Anterior cingulate cortex (tissue), 58 donors: ENCODE measurements around the gene ELP4.
A peak's percentile ranks its signal among the peaks of the same experiment; 100 is the strongest.
"Not testable (repeated sequence)": the region's sequence is repeated elsewhere in the genome, so short reads cannot be mapped to it uniquely, and the experiment has no call there.

Source experiments
- DNase-seq, 58 donors: peaks; one replicate each; lab custom pipeline; 2025; lab: John Stamatoyannopoulos, UW

The ELP4 gene

DNA sequence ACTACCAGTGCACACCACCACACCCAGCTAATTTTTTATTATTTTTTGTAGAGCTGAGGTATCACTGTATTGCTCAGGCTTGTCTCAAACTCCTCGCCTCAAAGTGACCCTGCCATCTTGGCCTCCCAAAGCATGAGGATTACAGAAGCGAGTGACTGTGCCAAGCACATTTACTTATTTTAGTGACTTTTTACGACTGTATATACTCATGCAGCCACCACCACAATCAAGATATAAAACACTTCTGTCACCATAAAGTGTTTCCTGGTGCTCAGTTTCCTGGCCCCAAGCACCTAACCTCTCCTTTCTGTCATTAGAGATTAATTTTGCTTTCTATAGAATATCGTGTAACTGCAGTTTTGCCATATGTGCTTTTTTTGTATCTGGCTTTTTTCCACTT, 25.9 kb downstream of the ELP4 start:
- DNase-seq = no peak

DNA sequence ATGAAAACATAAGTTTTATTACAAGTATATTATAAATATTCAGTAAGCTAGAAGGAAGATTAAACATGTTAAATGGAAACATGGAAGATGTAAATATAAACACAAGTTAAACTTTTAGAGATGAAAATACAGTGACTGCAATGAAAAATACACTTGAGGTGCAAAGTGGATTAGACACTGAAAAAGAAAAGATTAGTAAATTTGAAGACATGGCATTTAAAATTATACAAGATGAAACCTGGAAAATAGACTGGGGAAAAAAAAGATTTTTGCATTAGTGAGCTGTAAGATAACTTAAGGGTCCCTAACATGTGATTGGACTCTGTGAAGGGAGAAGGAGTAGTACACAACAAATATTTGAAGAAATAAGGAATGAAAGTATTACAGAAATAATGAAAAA, 33.3 kb downstream of the ELP4 start:
- DNase-seq = no peak

DNA sequence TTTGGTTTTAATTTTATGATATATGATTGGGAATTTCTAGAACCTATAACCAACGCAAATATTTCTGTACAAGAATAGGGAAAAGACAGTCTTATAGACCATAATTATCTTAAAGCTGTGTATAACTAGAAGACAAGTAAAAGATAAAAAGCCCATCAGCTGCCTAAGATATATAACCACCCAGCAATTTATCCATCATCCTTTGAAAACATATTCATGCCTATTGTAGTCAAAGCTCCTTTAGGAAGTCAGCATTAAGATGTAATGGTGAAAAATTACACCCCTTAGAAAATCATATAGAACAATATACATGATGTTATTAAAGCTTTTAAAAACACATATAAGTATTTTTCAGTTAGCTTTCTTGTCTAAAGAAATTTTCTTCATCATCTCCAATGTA, 46.4 kb downstream of the ELP4 start:
- DNase-seq = no peak

DNA sequence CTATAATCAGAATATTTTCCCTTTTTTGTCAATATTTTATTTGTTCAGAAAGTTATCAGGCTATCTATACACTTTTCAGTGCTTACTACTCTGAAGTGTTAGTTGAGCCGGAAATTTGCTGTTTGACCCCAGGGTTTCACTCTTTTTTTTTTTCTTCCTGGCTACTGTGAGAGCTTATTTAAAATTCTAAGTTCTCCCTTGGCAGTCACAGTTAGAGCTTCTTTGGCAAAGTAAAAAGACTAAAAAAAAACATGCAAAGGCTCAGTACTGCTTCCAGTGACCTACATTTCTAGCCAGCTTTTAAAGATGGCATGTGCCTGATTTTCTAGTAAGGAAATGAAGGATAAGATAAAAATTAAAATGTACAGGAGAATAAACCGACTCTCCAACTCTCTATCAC, 48.4 kb downstream of the ELP4 start:
- DNase-seq = peak in 2 of 58 donors; percentile 19 to 22

DNA sequence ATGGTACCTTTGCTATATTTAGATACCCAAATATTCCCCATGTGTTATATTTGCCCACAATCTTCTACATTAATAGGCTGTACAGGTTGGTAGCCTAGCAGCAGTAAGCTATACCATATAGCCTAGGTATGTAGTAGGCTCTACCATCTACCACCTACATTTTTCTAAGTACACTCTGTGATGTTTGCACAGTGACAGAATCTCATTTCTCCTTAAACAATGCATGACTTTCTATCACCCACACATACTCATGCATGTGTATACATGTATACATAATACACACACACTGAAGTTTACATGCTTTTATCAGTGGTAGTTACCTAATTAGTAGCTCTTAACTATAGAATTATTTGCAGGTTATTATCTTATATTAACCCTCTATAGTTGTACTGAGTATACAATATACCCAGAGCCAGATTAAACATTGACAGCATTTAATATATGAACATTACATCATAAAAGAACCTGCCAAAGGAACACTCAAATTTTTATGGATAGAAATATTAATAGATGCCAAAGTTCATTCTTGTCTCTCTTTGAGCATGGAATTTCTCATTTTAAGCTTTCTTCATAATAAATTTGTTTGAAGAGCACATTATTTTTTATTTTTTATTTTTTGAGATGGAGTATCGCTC, 51.4 kb downstream of the ELP4 start:
- no peak for DNase-seq

DNA sequence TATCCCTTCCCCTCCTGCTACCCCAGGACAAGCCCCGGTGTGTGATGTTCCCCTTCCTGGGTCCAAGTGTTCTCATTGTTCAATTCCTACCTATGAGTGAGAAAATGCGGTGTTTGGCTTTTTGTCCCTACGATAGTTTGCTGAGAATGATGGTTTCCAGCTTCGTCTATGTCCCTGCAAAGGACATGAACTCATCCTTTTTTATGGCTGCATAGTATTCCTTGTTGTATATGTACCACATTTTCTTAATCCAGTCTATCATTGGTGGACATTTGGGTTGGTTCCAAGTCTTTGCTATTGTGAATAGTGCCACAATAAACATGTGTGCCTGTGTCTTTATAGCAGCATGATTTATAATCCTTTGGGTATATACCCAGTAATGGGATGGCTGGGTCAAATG, 55.0 kb downstream of the ELP4 start:
- not testable (repeated sequence) for DNase-seq

DNA sequence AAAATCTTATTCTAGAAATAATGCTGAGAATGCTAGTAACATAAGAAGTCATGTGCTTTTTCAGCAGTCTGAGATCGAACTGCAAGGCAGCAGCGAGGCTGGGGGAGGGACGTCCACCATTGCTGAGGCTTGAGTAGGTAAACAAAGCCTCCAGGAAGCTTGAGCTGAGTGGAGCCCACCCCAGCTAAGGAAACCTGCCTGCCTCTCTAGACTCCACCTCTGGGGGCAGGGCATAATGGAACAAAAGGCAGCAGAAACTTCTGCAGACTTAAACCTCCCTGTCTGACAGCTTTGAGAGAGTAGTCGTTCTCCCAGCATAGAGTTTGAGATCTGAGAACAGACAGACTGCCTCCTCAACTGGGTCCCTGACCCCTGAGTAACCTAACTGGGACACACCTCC, 64.6 kb downstream of the ELP4 start:
- not testable (repeated sequence) for DNase-seq

DNA sequence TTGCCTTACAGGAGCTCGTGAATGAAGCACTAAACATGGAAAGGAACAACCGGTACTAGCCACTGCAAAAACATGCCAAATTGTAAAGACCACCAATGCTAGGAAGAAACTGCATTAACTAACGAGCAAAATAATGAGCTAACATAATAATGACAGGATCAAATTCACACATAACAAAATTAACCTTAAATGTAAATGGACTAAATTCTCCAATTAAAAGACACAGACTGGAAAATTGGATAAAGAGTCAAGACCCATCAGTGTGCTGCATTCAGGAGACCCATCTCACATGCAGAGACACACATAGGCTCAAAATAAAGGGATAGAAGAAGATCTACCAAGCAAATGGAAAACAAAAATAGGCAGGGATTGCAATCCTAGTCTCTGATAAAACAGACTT, 66.2 kb downstream of the ELP4 start:
- not testable (repeated sequence) for DNase-seq

DNA sequence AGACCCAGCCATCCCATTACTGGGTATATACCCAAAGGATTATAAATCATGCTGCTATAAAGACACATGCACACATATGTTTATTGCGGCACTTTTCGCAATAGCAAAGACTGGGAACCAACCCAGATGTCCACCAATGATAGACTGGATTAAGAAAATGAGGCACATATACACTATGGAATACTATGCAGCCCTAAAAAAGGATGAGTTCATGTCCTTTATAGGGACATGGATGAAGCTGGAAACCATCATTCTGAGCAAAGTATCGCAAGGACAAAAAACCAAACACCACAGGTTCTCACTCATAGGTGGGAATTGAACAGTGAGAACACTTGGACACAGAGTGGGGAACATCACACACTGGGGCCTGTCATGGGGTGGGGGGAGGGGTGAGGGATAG, 69.8 kb downstream of the ELP4 start:
- not testable (repeated sequence) for DNase-seq

DNA sequence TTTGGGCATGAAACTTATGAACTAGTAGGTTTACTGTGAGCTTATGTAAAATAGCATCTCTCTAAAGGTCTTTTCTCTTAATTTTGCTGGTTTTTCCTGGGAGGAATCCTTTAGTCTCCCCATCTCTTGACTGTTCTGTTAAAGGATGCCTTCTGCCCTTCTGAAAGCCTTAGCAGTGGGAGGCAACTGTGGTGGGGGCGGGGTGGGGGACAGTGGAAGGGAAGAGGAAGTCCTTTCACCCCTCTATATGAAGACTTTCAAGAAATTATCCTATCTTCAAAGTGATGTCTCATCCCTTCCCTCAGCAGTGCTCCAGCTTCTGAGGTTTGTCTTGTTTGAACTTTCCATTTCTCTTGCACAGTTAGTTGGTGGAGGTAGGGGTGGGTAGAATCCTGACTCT, 73.1 kb downstream of the ELP4 start:
- no peak for DNase-seq

DNA sequence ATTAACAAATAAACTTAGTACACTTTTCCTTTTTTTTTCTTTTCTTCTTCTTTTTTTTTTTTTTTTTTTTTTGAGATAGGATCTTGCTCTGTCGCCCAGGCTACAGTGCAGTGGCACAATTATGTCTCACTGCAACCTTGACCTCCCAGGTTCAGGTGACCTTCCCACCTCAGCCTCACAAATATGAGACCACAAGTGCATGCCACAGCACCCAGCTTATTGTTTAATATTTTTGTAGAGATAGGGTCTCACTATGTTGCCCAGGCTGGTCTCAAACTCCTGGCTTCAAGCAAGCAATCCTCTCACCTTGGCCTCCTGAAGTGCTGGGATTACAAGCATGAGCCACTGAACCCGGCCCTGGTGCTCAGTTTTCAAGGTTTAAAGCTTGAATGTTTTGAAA, 88.9 kb downstream of the ELP4 start:
- no peak for DNase-seq

DNA sequence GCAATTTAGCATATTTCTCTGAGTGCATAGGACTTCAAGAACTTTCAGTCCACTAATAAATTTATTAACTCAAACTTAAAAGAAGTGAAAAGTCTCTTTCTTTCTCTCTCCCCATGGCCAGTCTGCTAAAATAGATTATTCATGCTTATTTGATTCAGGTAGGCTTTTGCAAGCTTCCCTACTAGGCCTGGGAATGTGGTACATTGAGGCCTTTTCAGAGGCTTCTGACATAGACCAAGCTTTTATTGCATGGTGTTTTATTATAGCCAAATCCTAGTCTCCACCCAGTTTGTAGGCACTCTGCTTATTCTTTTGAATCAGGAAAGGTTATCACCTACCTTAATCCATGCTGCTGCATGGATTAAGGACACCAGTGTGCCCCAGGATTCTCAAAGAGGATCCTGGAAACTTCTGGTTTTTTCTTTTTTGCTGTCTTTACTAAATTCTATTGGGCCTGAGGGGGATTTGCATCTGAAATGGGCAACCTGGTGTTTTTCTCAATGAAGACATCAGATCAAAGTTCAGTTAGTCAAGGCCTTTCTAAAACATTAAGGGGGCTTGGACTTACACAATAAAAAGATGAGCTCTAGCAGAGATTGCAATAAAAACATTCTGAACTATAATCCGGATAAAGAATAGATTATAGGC, 92.2 kb downstream of the ELP4 start:
- no peak for DNase-seq

DNA sequence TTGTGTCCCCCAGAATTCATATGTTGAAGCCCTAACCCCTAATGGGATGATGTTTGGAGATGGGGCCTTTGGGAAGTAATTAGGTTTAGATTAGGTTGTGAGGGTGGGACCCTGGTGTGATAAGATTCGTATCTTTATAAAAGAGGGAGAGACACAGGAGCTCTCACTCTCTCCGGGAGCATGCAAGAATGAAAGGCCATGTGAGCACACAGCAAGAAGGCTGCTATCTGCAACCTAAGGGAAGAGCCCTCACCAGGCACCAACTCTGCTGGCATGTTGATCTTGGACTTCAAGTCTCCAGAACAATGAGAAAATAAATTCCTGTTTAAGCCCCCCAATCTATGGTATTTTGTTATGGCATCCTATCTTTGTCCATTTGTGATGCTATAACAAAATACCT, 97.3 kb downstream of the ELP4 start:
- no peak for DNase-seq

DNA sequence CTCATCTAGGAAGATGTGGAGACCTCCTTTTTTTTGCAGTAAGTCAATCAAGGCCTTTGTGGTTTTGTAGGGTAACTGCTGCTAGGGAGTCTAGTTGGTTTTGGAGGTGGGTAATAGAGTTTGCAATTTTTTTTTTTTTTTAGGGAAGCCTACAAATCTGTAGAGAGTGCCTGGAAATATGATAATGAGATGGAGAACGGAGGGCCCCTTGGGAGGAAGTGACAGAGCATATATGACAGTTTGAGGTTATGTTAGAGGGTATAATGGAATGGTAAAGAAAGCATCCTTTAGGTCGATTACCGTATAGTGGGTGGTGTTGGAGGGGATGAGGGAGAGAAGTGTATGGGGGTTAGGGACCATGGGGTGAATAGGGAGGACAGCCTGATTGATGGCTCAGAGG, 98.3 kb downstream of the ELP4 start:
- DNase-seq = no peak

DNA sequence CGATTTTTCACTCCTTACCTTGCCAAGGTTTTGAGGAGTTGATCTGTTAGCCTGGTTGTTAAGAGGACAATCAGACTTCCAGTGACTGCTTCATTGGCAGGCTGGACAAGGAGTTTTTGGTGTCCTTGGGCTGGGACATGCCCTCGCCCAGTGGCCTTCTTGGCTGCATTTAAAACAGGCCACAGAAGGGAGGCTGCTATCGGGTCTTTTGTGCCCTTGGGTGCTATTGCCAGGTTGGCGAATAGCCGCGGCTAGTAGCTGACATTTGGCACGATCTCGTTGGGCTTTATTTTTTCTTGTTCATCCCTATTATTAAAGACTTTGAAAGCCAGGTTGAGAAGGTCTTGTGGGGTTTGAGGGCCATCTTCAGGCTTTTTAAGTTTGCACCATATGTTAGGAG, 99.4 kb downstream of the ELP4 start:
- DNase-seq = peak in 2 of 58 donors; percentile 0

DNA sequence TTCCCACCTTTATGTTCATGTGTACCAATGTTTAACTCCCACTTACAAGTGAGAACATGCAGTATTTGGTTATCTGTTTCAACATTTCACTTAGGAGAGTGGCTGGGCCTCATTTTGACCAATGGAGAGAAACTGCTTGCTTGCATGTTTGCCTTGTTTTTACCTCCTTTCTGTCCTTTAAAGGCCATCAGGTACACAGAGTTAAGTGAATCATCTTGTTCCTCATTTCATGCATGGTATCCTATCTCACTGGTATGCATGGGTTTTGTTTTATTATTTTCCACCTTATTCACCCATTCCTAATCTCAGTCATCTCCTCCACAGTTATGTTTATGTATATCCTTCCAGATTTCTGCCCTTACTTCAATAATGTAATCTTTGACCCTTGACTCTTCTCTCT, 101.0 kb downstream of the ELP4 start:
- DNase-seq = no peak

DNA sequence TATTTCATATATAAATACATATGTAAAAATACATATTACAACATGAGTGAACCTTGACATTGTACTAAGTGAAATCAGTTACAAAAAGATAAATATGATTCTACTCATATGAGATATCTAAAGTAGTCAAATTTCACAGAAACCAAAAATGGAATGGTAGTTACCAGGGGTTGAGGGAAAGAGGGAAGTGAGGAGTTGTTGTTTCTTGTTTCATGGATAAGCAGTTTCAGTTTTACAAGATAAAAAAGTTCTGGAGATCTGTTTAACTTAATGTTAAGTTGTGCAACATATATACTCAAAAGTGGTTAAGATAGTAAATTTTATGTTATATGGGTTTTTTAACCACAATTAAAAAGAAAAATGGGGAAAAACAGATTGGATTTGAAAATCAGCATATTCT, 107.7 kb downstream of the ELP4 start:
- no peak for DNase-seq

DNA sequence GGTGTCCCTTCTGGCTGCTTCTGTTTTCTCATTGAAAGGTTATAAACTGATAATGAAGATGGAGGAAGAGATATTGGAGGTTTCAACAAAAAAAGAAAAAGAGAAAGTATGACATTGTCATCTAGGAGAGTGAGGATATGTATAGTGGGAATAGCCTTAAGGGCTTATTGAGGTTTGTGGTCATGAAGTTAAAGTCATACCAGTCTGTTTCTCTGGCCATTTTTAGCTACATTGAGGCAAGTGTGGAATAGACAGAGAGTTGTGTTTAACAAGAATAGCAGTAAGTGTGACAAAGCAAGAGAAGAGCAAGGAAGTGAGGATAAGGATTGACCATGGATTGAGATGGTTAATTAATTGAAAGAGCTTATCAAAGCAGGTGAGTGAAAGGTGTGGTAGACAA, 110.4 kb downstream of the ELP4 start:
- no peak for DNase-seq

DNA sequence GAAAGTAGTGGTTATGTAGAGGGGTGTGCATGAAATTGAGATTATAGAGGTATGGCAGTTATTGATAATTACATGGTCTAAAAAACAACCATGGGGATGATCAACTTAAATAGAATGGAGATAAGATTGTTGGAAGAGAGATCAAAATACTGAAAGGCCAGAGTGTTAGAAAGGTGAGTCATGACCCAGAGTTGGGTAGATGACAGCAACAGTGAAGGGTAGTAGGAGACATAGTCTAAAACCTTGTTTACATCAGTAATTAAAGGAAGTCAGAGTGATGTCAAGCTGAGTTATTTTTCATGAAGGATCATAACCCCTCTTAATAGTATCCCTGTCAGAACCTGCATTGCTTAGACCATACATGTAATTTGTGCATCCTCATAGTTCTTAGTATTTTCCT, 110.9 kb downstream of the ELP4 start:
- DNase-seq = no peak

DNA sequence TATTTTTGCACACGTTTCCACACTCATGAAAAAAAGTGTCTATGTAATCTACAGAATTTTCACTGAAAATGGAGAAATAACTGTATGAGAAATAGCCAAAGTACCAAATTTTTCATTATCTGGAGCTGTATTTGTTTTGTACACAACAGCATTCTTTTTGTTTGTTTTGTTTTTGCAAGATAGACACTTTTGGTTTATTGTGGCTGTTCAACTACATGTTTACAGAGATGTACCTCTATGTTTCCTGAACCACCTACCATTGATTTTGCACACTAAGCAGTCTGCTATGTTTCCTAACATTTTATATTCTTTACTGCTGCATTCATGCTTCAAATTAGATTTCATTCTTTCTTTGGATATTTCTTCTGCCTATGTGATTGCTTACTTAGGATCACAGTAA, 116.3 kb downstream of the ELP4 start:
- no peak for DNase-seq

DNA sequence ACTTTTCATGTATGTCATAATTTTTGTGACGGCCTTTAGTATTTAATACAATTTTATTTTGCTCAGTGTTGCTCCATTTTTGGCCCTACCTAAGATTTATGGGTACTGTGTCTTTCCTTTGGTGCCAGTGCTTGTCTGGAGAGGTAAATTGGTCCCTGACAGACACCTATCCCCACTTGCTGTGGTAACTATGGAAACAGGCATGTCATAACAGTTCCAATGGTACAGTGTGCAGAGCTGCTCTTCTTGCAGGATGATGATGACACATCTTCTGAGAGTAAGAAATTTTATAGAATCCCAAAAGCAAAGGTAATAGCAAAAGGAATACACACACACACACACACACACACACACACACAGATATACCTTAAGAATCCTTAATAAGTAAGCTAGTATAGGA, 118.5 kb downstream of the ELP4 start:
- no peak for DNase-seq

DNA sequence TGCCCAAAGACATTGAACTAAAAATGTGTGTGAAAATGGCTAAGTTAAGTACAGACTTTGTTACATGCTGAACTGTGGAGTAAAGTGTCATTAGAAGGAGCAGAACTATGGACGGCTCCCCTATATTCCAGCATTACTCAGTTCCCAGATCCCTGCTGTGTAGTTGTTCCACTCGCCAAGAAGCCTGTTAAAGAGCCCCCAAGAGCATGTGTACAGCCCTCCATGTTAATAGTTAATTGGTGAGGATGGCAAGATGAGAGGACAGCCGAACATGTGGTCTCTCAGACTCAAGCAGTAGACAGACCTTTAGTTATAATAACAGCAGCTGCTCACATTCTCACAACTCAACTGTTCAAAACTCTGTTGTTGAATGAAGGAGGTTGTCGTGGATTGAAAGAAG, 127.4 kb downstream of the ELP4 start:
- DNase-seq = no peak

DNA sequence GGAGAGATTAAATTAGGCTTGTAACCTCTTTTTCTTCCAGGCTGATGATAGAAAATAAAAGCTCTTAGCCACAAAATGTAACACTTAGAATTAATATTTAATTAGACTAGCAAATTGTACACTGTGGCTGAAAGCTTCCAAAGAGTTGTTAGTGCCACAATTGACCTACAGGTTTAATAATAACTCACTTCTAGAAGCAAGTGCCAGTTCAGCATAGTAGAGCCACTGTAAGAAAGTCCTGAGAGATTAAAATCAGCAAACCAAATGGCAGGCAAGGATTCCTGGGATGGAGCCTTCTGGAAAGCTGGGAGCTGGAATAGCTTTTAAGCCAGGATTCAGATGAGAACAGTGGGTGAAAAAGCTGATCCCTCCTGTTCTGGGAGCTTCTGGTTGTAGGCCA, 131.0 kb downstream of the ELP4 start:
- DNase-seq = peak in 3 of 58 donors; percentile 3 to 18 (median 12)
